Heart right ventricle (tissue), 16 donors: ENCODE data around the gene ZNF641. TPM values are rescaled to one million over a fixed set of nuclear protein-coding genes. Genes with fewer than 3 reads are reported as not detected.

ENCODE experiments used
- ATAC-seq, 8 donors: fragments of 200-7000 bp; cut with Tn5 transposase; one replicate each; pipeline ENCODE4 v1.9.1; 2020; ENCODE audit warnings: mild to moderate bottlenecking in 8 of 8, moderate library complexity in 8 of 8, moderate number of reproducible peaks in 1 of 8
- DNase-seq, 2 donors: peaks; one replicate each; pipeline ENCODE4 v3.0.0-alpha.2; 2020
- H3K27ac ChIP-seq, 10 donors: fragments of 200-600 bp; sonication (generic) in 2 of 10; one replicate each; pipeline versions ENCODE4 v1.5.0 to v1.8.0; 2020 to 2022; ENCODE audit warnings: mild to moderate bottlenecking in 3 of 10
- H3K27me3 ChIP-seq, 7 donors: fragments of 200-600 bp; one replicate each; pipeline ENCODE4 v1.8.0; 2021 to 2022; ENCODE audit warnings: mild to moderate bottlenecking in 2 of 7
- H3K36me3 ChIP-seq, 9 donors: fragments of 200-600 bp; sonication (generic) in 1 of 9; one replicate each; pipeline versions ENCODE4 v1.5.0 to v1.8.0; 2020 to 2022; ENCODE audit warnings: mild to moderate bottlenecking in 2 of 9
- H3K4me1 ChIP-seq, 9 donors: fragments of 200-600 bp; sonication (generic) in 1 of 9; one replicate each; pipeline versions ENCODE4 v1.5.0 to v1.8.0; 2020 to 2022; ENCODE audit warnings: mild to moderate bottlenecking in 4 of 9
- H3K4me3 ChIP-seq, 10 donors: fragments of 200-600 bp; sonication (generic) in 2 of 10; one replicate each; pipeline versions ENCODE4 v1.5.0 to v1.8.0; 2020 to 2022; ENCODE audit warnings: mild to moderate bottlenecking in 7 of 10, moderate library complexity in 2 of 10
- H3K9me3 ChIP-seq, 11 donors: fragments of 200-600 bp in 10 of 11; sonication (generic) in 2 of 11; one replicate each; pipeline versions ENCODE4 v1.5.0 to v1.8.0; 2013 to 2022; ENCODE audit warnings: mild to moderate bottlenecking in 2 of 11, control low read depth in 1 of 11, moderate library complexity in 1 of 11
- WGBS, 2 donors: extraction: QIAGEN DNeasy Blood & Tissue Kit; methylation state at CpG; one replicate each; pipeline ENCODE4 v1.1.7; 2013; ENCODE audit warnings: inconsistent platforms in 1 of 2; 5-methylcytosine and 5-hydroxymethylcytosine counted together
- intact Hi-C, 10 donors: fragments of 100-400 bp; cut with DNase I; formaldehyde crosslinking; loops; one replicate each; pipeline versions ENCODE4 v1.11.1 to v1.14.2; 2022
- polyA plus RNA-seq, 2 donors: library from polyadenylated mRNA; stranded (reverse); fragments of 200-250 nt; gene quantifications; one replicate each; pipeline ENCODE4 v1.2.3, GENCODE V29; 2013
- total RNA-seq, 10 donors: library from RNA; stranded (reverse); fragmentation: NEBNext Ultra II Directional in 3 of 10; extraction: Animal tissue kit (Norgen Biotek cat#: 25700) in 3 of 10; gene quantifications; one replicate each; pipeline versions ENCODE4 v1.2.1 to v1.2.4, GENCODE V29; 2021 to 2023
- TF ChIP-seq, protein P1 (sequence below), 9 donors: fragments of 200-600 bp; sonication (generic) in 2 of 9; IDR thresholded peaks; one replicate each; pipeline versions ENCODE4 v1.5.0 to v1.8.0; 2021 to 2022; ENCODE audit warnings: antibody characterized with exemption in 9 of 9, mild to moderate bottlenecking in 5 of 9, moderate library complexity in 1 of 9
- donor health status: Arrhythmogenic right ventricular cardiomyopathy.
- donor health status: ischemic (EF 13 %, LVEDD 7.1; RV severe dilation, severe dysfunction).
- donor health status: healthy with polysubstance abuse.
- donor health status: DM: no; HTN: yes; CAD: no.
- donor health status: DM: no; HTN: no; CAD: no.
- donor health status: ischemic (EF 25% LVEDD 6.9; RV normal size, moderate dysfunction).
- donor health status: ischemic (EF 25% LVEDD 5.7; RV mildly dilated, moderate dysfunction).
- donor health status: healthy.
- donor health status: DM: yes; HTN: yes; CAD: no.
- donor health status: Ischemic cardiomyopathy.
- donor health status: ischemic (EF 35%, LVEDD 5.7; RV mildly dilated, moderate dysfunction).
- donor health status: nonischemic (EF 11% LVEDD 7.7; RV severe dilation, severe dysfunction).
- donor health status: DM: yes; HTN: yes; CAD: no.
- donor health status: PGD.
- donor health status: ischemic (EF 29% LVEDD 5.4; RV normal size, mild dysfunction).
- donor health status: nonischemic (EF 23%, LVEDD 6.1; RV moderate dilation, normal function).

Gene ZNF641
- total and polyA plus RNA-seq, 12 donors: 3.6 to 19.1 (median 14.5) TPM

DNA sequence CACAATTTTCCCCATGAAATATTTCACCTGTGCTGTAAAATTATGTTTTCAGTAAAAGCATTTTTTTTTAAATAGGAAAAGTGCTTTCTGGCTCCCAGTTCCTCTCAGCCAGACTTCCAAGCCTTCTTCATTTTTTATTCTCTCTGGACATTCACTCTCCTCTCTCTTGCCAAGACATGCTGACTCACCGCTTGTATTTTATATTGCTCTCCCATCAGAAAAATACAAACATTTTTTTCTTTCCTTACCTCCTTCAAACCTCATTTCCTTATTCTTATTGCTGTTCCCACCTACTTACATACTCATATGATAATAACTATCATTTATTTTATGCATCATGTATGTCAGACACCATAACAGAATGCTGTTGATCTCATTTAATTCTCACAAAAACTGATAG is 37.7 kb upstream of the ZNF641 start:
- Histone ChIP-seq H3K27me3 (no peaks in the 10 kb centered on the region), H3K4me1 (peaks cover 0 to 28% (median 19%) of the 10 kb centered on the region in 9 donors), H3K9me3 (peaks cover 0 to 7% (median 0%) of the 10 kb centered on the region in 11 donors), H3K36me3 (no peaks in the 10 kb centered on the region), H3K4me3 (no peak overlapping the region), H3K27ac (peak overlapping the region in 1 of 10 donors; percentile 41)
- ATAC-seq (peak in 4 of 8 donors; percentile 51 to 81 (median 62)), DNase-seq (no peak)
- WGBS, 2 donors: 67 to 77% methylated on average over 1 of the region's 1 CpG
- TF ChIP-seq, protein P1, sequence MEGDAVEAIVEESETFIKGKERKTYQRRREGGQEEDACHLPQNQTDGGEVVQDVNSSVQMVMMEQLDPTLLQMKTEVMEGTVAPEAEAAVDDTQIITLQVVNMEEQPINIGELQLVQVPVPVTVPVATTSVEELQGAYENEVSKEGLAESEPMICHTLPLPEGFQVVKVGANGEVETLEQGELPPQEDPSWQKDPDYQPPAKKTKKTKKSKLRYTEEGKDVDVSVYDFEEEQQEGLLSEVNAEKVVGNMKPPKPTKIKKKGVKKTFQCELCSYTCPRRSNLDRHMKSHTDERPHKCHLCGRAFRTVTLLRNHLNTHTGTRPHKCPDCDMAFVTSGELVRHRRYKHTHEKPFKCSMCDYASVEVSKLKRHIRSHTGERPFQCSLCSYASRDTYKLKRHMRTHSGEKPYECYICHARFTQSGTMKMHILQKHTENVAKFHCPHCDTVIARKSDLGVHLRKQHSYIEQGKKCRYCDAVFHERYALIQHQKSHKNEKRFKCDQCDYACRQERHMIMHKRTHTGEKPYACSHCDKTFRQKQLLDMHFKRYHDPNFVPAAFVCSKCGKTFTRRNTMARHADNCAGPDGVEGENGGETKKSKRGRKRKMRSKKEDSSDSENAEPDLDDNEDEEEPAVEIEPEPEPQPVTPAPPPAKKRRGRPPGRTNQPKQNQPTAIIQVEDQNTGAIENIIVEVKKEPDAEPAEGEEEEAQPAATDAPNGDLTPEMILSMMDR (IDR thresholded peaks at IDR 0.05): no peak
- intact Hi-C loops: no loop called here

DNA sequence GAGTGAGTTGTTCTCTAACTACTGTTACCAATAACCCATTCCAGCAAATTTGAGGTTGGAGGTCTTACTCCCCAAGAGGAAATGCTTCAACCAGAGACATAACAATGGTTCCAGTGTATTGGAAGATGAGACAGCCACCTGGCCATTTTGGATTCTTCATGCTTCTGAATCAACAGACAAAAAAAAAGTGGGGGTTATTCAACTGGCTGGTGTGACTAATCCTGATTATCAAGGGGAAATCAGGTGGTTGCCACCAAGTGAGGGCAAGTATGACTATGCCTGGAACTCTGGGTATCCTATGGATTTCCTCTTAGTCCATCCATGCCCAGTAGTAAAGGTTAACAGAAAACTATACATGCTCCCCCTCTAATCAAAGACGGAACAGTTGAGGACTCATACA is 29.9 kb upstream of the ZNF641 start:
- H3K9me3 ChIP-seq: no peaks in the 10 kb centered on the region
- 86 to 89% methylated on average over 1 of the region's 1 CpG for WGBS, 2 donors
- peaks cover 0 to 3% (median 0%) of the 10 kb centered on the region in 9 donors for H3K36me3 ChIP-seq
- no peaks in the 10 kb centered on the region for H3K4me1 ChIP-seq
- H3K27me3 ChIP-seq: no peaks in the 10 kb centered on the region
- TF ChIP-seq, protein P1 (IDR thresholded peaks at IDR 0.05): no peak
- DNase-seq: no peak
- H3K4me3 ChIP-seq: no peak overlapping the region
- ATAC-seq: no peak
- H3K27ac ChIP-seq: no peak overlapping the region
- intact Hi-C loops: no loop called here

DNA sequence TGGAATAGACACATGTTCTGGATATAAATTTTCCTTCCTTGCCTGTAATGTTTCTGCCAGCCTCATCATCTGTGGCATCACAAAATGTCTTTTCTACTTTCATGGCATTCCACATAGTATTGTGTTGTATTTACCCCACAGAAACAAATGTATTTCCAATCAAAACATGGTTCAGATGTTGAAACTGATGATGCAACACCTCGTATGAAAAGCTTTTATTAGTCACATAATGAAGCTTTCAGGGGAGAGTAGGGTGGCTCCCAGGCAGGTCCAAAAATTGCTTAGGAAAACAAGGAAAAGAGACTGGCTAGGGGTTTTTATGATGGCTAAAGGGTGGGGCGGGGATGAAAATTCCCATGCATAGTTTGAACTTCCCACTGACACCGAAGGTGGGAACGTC is 29.1 kb upstream of the ZNF641 start:
- intact Hi-C loops: no loop called here
- WGBS, 2 donors: 66 to 70% methylated on average over 4 of the region's 4 CpGs

DNA sequence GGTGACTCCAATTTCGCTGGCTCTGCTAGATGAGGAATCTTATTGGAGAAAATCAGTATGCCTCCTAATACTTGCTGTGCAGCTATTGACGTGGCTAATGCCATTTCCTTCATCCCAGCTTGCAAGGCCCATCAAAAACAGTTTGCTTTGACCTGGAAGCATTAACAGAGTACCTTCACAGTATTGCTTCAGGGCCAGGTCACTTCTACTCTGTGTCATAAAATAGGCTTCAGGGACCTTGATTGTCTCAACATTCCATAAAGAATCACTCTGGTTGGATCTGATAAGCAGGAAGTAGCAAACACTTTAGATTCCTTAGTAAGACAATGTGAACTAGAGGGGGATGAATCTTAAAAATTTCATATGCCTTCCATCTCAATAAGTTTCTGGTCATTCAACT is 26.9 kb upstream of the ZNF641 start:
- TF ChIP-seq, protein P1 (IDR thresholded peaks at IDR 0.05): no peak

More for the DNA sequence above, 29.1 kb upstream of the ZNF641 start:
- no peak for ATAC-seq
- peaks cover 0 to 3% (median 0%) of the 10 kb centered on the region in 9 donors for H3K36me3 ChIP-seq
- TF ChIP-seq, protein P1 (IDR thresholded peaks at IDR 0.05): no peak
- no peaks in the 10 kb centered on the region for H3K4me1 ChIP-seq
- H3K27ac ChIP-seq: no peak overlapping the region
- no peak for DNase-seq
- no peak overlapping the region for H3K4me3 ChIP-seq
- H3K9me3 ChIP-seq: no peaks in the 10 kb centered on the region
- no peaks in the 10 kb centered on the region for H3K27me3 ChIP-seq

More for the DNA sequence above, 26.9 kb upstream of the ZNF641 start:
- intact Hi-C loops: no loop called here
- DNase-seq (no peak), ATAC-seq (no peak)
- 45 to 78% methylated on average over 2 of the region's 2 CpGs for WGBS, 2 donors
- H3K36me3 ChIP-seq: peaks cover 0 to 3% (median 0%) of the 10 kb centered on the region in 9 donors
- H3K27me3 ChIP-seq: no peaks in the 10 kb centered on the region
- no peaks in the 10 kb centered on the region for H3K9me3 ChIP-seq
- H3K4me3 ChIP-seq: no peak overlapping the region
- H3K4me1 ChIP-seq: no peaks in the 10 kb centered on the region
- H3K27ac ChIP-seq: no peak overlapping the region
